HG03354 (cell line): Measurements from ENCODE around the gene KMT2B.
A peak's percentile ranks its signal among the peaks of the same experiment; 100 is the strongest.

Experiments used
- ATAC-seq: cut with Tn5 transposase; IDR thresholded peaks from one replicate; pipeline ENCODE4 v1.9.1; 2021; ENCODE audit warnings: mild to moderate bottlenecking; ENCODE audit not compliant: unreplicated experiment, poor library complexity, severe bottlenecking

The KMT2B gene

GRCh38 chr19:35708391-35708790 lies 9.4 kb upstream of the KMT2B start:
- no peak for ATAC-seq

- peak; percentile 42 for ATAC-seq
Measured at GRCh38 chr19:35710784-35711723, 6.7 kb upstream of the KMT2B start.

GRCh38 chr19:35712567-35713505 lies 5.0 kb upstream of the KMT2B start:
- no peak for ATAC-seq

DNA sequence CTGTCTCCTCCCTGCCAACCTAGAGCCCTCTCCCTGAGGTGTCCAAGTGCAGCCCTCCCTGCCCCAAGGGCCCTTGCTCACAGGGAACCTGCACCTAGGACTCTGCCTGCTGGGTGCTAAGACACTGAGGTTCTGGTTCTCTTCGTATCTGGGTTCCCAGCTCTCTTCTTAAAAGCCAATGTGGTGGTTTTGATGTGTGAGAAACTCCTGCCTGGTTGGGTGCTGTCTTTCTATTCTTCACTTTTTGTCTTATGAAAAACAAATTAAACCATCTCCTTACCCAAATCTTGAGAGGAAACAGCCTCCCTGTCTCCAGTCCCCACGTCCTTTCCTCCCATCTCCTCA lies 4.3 kb upstream of the KMT2B start:
- ATAC-seq = no peak

DNA sequence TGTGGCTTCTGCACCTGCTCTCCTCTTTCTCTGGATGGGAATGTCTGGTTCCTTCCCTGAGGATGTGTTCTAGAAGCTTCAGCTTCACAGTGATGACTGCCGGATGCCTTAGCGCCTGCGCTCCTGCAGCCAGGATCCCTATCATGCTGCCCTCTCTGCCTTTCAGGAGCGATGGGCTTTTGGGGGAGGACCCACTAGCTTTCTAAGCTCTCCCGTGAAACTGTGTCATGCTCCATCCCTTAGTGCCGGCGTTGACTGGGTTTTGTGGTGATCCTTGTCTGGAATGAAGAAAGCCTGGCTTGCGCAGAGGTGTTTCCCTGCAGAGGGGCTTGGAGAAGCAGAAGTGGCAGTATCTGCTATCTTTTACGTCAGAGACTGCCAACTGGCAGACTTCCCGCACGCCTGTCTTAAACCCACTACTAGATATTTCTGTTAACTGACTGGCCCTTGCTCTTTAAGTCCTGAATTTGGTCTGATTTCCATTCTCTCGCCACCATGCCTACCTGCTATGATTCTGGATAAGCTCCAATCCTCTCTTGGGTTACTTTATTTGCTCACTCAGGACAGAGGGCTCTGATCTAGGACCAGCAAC lies 3.8 kb upstream of the KMT2B start:
- no peak for ATAC-seq

DNA sequence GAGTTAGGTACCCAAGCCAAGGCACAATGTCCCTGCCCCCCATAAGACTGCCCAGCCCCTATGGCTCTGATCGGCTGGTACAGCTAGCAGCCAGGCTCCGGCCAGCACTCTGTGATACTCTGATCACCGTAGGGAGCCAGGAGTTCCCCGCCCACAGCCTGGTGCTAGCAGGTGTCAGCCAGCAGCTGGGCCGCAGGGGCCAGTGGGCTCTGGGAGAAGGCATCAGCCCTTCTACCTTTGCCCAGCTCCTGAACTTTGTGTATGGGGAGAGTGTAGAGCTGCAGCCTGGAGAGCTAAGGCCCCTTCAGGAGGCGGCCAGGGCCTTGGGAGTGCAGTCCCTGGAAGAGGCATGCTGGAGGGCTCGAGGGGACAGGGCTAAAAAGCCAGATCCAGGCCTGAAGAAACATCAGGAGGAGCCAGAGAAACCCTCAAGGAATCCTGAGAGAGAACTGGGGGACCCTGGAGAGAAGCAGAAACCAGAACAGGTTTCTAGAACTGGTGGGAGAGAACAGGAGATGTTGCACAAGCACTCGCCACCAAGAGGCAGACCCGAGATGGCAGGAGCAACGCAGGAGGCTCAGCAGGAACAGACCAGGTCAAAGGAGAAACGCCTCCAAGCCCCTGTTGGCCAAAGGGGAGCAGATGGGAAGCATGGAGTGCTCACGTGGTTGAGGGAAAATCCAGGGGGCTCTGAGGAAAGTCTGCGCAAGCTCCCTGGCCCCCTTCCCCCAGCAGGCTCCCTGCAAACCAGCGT lies 3.0 kb upstream of the KMT2B start:
- ATAC-seq = no peak

DNA sequence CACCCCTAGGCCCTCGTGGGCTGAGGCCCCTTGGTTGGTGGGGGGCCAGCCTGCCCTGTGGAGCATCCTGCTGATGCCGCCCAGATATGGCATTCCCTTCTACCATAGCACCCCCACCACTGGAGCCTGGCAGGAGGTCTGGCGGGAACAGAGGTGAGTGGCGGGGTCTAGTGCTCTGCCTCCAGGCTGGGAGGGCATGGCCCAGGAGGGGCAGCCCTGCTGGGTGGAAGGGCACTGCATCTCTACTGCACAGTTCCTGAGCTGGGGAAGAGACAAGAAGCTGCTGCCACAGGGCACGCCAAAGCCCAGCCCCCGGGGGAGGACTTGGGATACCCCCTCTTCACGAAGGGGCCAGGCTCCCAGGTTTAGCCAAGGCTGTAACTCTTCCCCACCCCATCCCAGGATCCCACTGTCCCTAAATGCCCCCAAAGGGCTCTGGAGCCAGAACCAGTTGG lies 2.4 kb upstream of the KMT2B start:
- ATAC-seq = no peak

- no peak for ATAC-seq
Measured at GRCh38 chr19:35715981-35716800, 1.6 kb upstream of the KMT2B start.

- peak; percentile 69 for ATAC-seq
Measured at GRCh38 chr19:35716801-35717664, 770 bp upstream of the KMT2B start.

DNA sequence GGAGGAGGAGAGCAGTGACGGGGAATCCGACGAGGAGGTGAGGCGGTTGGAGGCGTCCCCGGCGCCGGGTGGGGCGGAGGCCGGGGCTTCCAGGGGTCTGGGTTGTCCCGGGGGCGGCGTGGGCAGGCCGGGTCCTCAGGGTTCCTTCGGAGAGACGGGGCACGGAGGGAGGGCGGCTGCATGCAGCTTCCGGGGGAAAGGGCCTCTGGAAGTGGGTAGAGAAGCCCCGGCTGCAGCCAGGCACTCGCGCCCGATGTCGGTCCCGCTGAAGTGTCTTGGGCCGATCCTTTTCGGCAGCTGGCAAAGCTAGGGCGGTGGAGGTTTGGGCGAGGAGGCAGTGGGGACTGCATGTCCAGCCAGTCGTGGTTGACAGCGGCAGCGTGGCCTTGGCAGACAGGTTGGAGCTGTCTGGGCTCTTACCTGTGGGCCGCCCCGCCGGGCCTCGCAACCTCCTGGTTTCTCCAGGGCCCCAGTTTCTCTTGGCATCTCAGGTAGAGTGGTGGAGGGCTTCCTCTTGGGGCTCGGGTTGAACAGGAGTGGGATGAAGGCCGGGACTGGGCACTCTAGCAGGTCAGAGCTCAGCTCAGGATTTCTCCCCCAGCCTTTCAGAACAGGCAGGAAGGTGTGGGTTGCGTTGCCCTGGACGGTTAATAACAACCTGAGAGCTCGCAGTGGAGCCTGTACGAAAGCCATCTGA lies 690 bp downstream of the KMT2B start:
- ATAC-seq = peak; percentile 7

DNA sequence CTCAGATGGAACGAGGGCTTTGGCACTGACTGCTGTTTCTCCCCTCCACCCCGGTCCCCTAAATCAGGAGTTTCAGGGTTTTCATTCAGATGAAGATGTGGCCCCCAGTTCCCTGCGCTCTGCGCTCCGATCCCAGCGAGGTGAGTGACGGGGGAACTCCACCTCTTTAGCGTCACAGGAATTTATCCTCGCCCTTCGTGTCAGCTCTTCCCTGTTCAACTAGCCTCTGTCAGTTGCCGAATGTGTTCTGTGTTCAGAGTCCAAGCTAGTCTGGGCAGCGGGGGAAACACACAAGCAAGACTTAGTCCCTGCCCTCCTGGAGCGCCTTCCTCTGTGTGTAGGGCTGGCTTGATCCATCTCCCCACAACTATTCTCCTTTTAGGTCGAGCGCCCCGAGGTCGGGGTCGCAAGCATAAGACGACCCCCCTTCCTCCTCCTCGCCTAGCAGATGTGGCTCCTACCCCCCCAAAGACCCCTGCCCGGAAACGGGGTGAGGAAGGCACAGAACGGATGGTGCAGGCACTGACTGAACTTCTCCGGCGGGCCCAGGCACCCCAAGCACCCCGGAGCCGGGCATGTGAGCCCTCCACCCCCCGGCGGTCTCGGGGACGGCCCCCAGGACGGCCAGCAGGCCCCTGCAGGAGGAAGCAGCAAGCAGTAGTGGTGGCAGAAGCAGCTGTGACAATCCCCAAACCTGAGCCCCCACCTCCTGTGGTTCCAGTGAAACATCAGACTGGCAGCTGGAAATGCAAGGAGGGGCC lies 1.8 kb downstream of the KMT2B start:
- no peak for ATAC-seq

- no peak for ATAC-seq
Measured at GRCh38 chr19:35720163-35720524, 2.3 kb downstream of the KMT2B start.

DNA sequence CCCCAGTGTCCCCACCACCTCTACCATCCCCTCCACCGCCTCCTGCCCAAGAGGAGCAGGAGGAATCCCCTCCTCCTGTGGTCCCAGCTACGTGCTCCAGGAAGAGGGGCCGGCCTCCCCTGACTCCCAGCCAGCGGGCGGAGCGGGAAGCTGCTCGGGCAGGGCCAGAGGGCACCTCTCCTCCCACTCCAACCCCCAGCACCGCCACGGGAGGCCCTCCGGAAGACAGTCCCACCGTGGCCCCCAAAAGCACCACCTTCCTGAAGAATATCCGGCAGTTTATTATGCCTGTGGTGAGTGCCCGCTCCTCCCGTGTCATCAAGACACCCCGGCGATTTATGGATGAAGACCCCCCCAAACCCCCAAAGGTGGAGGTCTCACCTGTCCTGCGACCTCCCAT lies 2.8 kb downstream of the KMT2B start:
- no peak for ATAC-seq

- ATAC-seq = no peak
Measured at GRCh38 chr19:35721374-35721773, 3.6 kb downstream of the KMT2B start.

DNA sequence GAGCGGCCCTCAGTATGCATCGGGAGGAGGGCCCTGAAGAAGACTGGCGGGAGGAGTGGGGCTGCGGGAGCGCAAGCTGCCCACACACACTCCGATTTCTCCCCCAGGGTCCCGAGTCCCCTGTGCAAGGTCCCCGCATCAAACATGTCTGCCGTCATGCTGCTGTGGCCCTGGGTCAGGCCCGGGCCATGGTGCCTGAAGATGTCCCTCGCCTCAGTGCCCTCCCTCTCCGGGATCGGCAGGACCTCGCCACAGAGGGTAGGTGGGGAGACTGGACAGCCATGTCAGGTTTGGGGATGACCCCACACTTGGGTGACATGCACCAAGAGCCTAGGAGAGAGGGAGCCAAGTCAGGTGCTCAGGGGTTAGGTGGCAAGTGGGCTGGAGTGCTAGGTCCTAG lies 4.7 kb downstream of the KMT2B start:
- ATAC-seq = no peak

DNA sequence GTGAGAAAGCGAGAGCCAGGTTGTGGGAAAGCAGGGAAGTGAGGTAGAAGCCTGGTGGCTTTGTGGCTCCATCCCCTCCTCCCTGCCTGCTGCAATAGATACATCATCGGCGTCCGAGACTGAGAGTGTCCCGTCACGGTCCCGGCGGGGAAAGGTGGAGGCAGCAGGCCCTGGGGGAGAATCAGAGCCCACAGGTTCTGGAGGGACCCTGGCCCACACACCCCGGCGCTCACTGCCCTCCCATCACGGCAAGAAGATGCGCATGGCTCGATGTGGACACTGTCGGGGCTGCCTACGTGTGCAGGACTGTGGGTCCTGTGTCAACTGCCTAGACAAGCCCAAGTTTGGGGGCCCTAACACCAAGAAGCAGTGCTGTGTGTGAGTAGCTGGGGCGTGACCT lies 5.1 kb downstream of the KMT2B start:
- no peak for ATAC-seq

DNA sequence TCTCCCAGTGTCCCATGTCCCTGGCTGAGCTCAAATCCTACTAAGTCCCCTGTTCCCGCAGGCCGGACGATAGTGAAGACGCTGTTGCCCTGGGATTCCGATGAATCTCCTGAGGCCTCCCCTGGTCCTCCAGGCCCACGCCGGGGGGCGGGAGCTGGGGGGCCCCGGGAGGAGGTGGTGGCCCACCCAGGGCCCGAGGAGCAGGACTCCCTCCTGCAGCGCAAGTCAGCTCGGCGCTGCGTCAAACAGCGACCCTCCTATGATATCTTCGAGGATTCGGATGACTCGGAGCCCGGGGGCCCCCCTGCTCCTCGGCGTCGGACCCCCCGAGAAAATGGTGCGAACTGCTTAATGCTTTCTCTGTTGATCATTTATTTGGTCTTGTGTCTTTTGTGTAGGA lies 5.9 kb downstream of the KMT2B start:
- ATAC-seq = no peak
